NCI-H345 (cell line): ENCODE data around the gene CERS1.

Source experiments
- DNase-seq: peaks from one replicate; lab custom pipeline; 2025; lab: John Stamatoyannopoulos, UW

Gene CERS1

GRCh38 chr19:18839465-18840287 is 56.3 kb downstream of the CERS1 start:
- DNase-seq = no peak

- DNase-seq = no peak
Measured at GRCh38 chr19:18834644-18834984, 61.3 kb downstream of the CERS1 start.

GRCh38 chr19:18833849-18834643 is 61.9 kb downstream of the CERS1 start:
- peak; percentile 46 for DNase-seq

GRCh38 chr19:18833141-18833476 is 62.8 kb downstream of the CERS1 start:
- no peak for DNase-seq

- DNase-seq = no peak
Measured at GRCh38 chr19:18832306-18833140, 63.4 kb downstream of the CERS1 start.

GRCh38 chr19:18831524-18832305 is 64.2 kb downstream of the CERS1 start, which contains the start of gene UPF1:
TSS of gene UPF1 (plus strand) at chr19:18831959. CDS start at chr19:18832210, 251 bp downstream.
- peak; percentile 88 for DNase-seq

GRCh38 chr19:18830488-18830887 is 65.5 kb downstream of the CERS1 start:
- DNase-seq = no peak

GRCh38 chr19:18828786-18829185 is 67.2 kb downstream of the CERS1 start:
- DNase-seq = no peak
